Heart left ventricle (tissue), 16 donors: Measurements from ENCODE around the gene TFEB. TPM values are rescaled to one million over a fixed set of nuclear protein-coding genes. Genes with fewer than 3 reads are reported as not detected.

Experiments
- ATAC-seq, 4 donors: fragments of 200-7000 bp; cut with Tn5 transposase; one replicate each; pipeline ENCODE4 v1.9.1; 2020 to 2022; ENCODE audit warnings: moderate library complexity in 4 of 4, mild to moderate bottlenecking in 3 of 4, moderate number of reproducible peaks in 1 of 4
- DNase-seq, 5 donors: peaks; one replicate each; pipeline ENCODE4 v3.0.0-alpha.2; 2020
- H3K27ac ChIP-seq, 12 donors: fragments of 200-600 bp; sonication (generic) in 4 of 12; one replicate each; pipeline versions ENCODE4 v1.5.0 to v1.8.0; 2016 to 2022; ENCODE audit warnings: mild to moderate bottlenecking in 2 of 12
- H3K27me3 ChIP-seq, 9 donors: fragments of 200-600 bp; sonication (generic) in 2 of 9; one replicate each; pipeline versions ENCODE4 v1.5.1 to v1.8.0; 2016 to 2022; ENCODE audit warnings: mild to moderate bottlenecking in 3 of 9
- H3K36me3 ChIP-seq, 9 donors: fragments of 200-600 bp; sonication (generic) in 2 of 9; one replicate each; pipeline versions ENCODE4 v1.5.0 to v1.8.0; 2018 to 2022; ENCODE audit warnings: mild to moderate bottlenecking in 2 of 9
- H3K4me1 ChIP-seq, 12 donors: fragments of 200-600 bp; sonication (generic) in 4 of 12; one replicate each; pipeline versions ENCODE4 v1.5.0 to v1.8.0; 2016 to 2022; ENCODE audit warnings: mild to moderate bottlenecking in 3 of 12
- H3K4me3 ChIP-seq, 12 donors: fragments of 200-600 bp; sonication (generic) in 4 of 12; one replicate each; pipeline versions ENCODE4 v1.5.0 to v1.8.0; 2017 to 2022; ENCODE audit warnings: mild to moderate bottlenecking in 9 of 12, moderate library complexity in 4 of 12
- H3K9me3 ChIP-seq, 12 donors: fragments of 200-600 bp; sonication (generic) in 4 of 12; one replicate each; pipeline versions ENCODE4 v1.5.0 to v1.8.0; 2016 to 2022; ENCODE audit warnings: mild to moderate bottlenecking in 1 of 12
- POLR2A ChIP-seq, 2 donors: fragments of 450-650 bp; IDR thresholded peaks; one replicate each; pipeline ENCODE4 v1.6.1; 2017; ENCODE audit warnings: antibody characterized with exemption in 2 of 2, mild to moderate bottlenecking in 2 of 2, moderate library complexity in 2 of 2
- WGBS, 4 donors: extraction: QIAGEN DNeasy Blood & Tissue Kit in 2 of 4; methylation state at CpG; one replicate each; pipeline versions ENCODE4 v1.1.5 to v1.1.7; 2013 to 2018; 5-methylcytosine and 5-hydroxymethylcytosine counted together
- intact Hi-C, 10 donors: fragments of 100-400 bp; cut with DNase I; formaldehyde crosslinking; loops; one replicate each; pipeline versions ENCODE4 v1.11.1 to v1.14.2; 2022
- polyA plus RNA-seq, 2 donors: library from polyadenylated mRNA; stranded (reverse); fragments of 200-250 nt; gene quantifications; one replicate each; pipeline ENCODE4 v1.2.3, GENCODE V29; 2013
- total RNA-seq, 9 donors: library from RNA; depleted of rRNA in 2 of 9; stranded (reverse); fragments of >200 nt in 2 of 9; fragmentation: NEBNext Ultra II Directional in 3 of 9; extraction: Animal tissue kit (Norgen Biotek cat#: 25700) in 3 of 9; gene quantifications; one replicate each; pipeline versions ENCODE4 v1.1.0 to v1.2.4, GENCODE V29; 2016 to 2023
- TF ChIP-seq, protein P1 (sequence below), 12 donors: fragments of 200-600 bp; sonication (generic) in 4 of 12; IDR thresholded peaks; one replicate each; pipeline versions ENCODE4 v1.5.0 to v1.8.0; 2018 to 2022; ENCODE audit warnings: antibody characterized with exemption in 12 of 12, mild to moderate bottlenecking in 5 of 12
- donor health status: ischemic (EF 13 %, LVEDD 7.1; RV severe dilation, severe dysfunction).
- donor health status: healthy with polysubstance abuse.
- donor health status: DM: no; HTN: yes; CAD: no.
- donor health status: DM: no; HTN: no; CAD: no.
- donor health status: ischemic (EF 25% LVEDD 6.9; RV normal size, moderate dysfunction).
- donor health status: ischemic (EF 25% LVEDD 5.7; RV mildly dilated, moderate dysfunction).
- donor health status: healthy.
- donor health status: DM: yes; HTN: yes; CAD: no.
- donor health status: ischemic (EF 35%, LVEDD 5.7; RV mildly dilated, moderate dysfunction).
- donor health status: nonischemic (EF 11% LVEDD 7.7; RV severe dilation, severe dysfunction).
- donor health status: DM: yes; HTN: yes; CAD: no.
- donor health status: PGD.
- donor health status: ischemic (EF 29% LVEDD 5.4; RV normal size, mild dysfunction).
- donor health status: nonischemic (EF 23%, LVEDD 6.1; RV moderate dilation, normal function).

The TFEB gene
- total and polyA plus RNA-seq, 11 donors = 26.2 to 47.2 (median 40.4) TPM

DNA sequence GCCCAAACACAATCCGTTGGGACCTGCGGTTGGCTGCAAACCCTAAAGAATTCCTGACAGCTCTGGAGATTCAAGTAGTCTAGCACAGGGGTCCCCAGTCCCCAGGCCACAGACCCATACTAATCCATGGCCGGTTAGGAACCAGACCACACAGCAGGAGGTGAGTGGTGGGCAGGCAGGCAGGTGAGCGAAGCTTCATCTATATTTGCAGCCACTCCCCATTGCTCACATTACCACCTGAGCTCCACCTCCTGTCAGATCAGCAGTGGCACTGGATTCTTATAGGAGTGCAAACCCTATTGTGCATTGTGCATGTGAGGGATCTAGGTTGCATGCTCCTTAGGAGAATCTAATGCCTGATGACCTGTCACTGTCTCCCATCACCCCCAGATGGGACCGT is 16.6 kb downstream of the TFEB start:
- intact Hi-C loops = no loop called here
- DNase-seq = peak in 2 of 5 donors; percentile 8 to 26

DNA sequence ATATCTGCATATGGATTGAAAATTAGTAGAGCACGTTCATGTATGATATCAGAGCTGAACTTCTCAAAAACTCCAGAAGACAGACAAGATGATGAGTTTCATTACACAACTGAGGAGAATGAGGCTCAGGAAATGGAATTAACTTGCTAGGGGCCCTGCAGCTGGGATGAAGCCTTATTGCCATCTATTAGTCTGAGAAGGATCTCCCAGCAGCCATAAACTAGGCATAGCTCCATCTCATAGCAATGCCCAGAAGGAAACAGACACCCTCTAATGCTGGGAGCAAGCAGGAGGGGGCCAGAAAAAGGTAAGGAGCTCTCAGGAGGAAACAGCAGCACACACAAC is 18.0 kb downstream of the TFEB start:
- ATAC-seq = no peak
- WGBS, 4 donors = 64 to 76% (median 69%) methylated on average over 1 of the region's 1 CpG
- Histone ChIP-seq H3K9me3 (no peaks in the 10 kb centered on the region), H3K4me3 (no peak overlapping the region), H3K27ac (peak overlapping the region; percentile 38 to 94 (median 77)), H3K36me3 (peaks cover 0 to 5% (median 0%) of the 10 kb centered on the region in 9 donors), H3K27me3 (no peaks in the 10 kb centered on the region), H3K4me1 (peaks cover 3 to 100% (median 76%) of the 10 kb centered on the region in 12 donors)
- DNase-seq = peak in 2 of 5 donors; percentile 3 to 5
- TF ChIP-seq, protein P1, sequence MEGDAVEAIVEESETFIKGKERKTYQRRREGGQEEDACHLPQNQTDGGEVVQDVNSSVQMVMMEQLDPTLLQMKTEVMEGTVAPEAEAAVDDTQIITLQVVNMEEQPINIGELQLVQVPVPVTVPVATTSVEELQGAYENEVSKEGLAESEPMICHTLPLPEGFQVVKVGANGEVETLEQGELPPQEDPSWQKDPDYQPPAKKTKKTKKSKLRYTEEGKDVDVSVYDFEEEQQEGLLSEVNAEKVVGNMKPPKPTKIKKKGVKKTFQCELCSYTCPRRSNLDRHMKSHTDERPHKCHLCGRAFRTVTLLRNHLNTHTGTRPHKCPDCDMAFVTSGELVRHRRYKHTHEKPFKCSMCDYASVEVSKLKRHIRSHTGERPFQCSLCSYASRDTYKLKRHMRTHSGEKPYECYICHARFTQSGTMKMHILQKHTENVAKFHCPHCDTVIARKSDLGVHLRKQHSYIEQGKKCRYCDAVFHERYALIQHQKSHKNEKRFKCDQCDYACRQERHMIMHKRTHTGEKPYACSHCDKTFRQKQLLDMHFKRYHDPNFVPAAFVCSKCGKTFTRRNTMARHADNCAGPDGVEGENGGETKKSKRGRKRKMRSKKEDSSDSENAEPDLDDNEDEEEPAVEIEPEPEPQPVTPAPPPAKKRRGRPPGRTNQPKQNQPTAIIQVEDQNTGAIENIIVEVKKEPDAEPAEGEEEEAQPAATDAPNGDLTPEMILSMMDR (IDR thresholded peaks at IDR 0.05) = no peak
- no peak for TF ChIP-seq POLR2A (IDR thresholded peaks at IDR 0.05)
- intact Hi-C loops = no loop called here

More for the DNA sequence above, 16.6 kb downstream of the TFEB start:
- Histone ChIP-seq H3K9me3 (no peaks in the 10 kb centered on the region), H3K4me1 (peaks cover 8 to 100% (median 73%) of the 10 kb centered on the region in 12 donors), H3K36me3 (peaks cover 0 to 5% (median 0%) of the 10 kb centered on the region in 9 donors), H3K27me3 (no peaks in the 10 kb centered on the region), H3K27ac (peak overlapping the region in 6 of 12 donors; percentile 2 to 94 (median 33)), H3K4me3 (no peak overlapping the region)
- 59 to 69% (median 59%) methylated on average over 5 of the region's 5 CpGs for WGBS, 4 donors
- TF ChIP-seq, protein P1 (IDR thresholded peaks at IDR 0.05) = no peak
- TF ChIP-seq POLR2A (IDR thresholded peaks at IDR 0.05) = no peak
- ATAC-seq = no peak

DNA sequence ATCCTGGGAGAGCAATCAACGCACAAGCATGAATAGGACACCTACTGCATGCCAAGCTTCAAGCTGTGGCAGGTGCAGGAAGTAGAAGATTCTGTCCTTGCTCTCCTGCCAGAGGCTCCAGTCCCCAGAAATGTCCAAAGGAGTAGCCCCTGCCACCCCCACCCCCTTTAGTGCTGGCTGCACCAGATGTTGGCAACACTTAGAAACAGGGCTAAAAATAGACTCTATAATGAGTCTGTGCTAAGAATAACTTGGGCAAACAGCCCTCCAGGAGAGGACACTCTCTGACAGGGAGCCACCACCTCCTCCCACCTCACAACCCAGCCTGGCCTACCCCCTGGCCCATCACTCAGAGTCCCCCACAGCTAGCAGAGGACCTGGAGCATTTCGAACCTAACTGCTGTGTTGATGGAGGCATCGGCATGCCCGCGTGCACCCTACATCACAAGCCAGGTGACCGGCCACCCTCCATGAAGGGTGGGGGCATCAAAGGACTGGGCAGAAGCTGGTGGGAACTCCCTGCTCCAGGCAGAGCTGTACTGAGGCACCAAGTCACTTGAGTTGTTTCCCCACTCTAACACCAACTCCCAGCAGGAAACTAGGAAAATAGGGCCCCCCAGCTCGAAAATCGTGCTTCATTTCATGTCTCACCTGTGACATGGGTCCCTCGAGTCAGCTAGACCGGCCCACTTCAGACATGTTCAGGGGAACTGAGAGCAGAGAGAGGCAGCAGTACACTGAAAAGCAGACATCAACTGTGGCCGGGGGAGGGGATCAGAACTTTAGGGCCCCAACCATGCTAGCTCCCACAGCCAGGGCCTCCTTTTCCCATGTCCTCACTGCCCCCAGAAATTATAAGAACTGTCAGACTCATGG is 18.7 kb downstream of the TFEB start:
- peak overlapping the region; percentile 38 to 94 (median 77) for H3K27ac ChIP-seq
- H3K4me3 ChIP-seq = no peak overlapping the region
- H3K27me3 ChIP-seq = no peaks in the 10 kb centered on the region
- DNase-seq (peak in 4 of 5 donors; percentile 48 to 64 (median 61)), ATAC-seq (peak; percentile 60 to 71 (median 68))
- intact Hi-C loops = no loop called here
- H3K36me3 ChIP-seq = peaks cover 0 to 5% (median 0%) of the 10 kb centered on the region in 9 donors
- H3K4me1 ChIP-seq = peaks cover 3 to 100% (median 79%) of the 10 kb centered on the region in 12 donors
- 41 to 63% (median 61%) methylated on average over 11 of the region's 11 CpGs for WGBS, 4 donors
- TF ChIP-seq, protein P1 (IDR thresholded peaks at IDR 0.05) = no peak
- no peak for TF ChIP-seq POLR2A (IDR thresholded peaks at IDR 0.05)
- H3K9me3 ChIP-seq = no peaks in the 10 kb centered on the region

DNA sequence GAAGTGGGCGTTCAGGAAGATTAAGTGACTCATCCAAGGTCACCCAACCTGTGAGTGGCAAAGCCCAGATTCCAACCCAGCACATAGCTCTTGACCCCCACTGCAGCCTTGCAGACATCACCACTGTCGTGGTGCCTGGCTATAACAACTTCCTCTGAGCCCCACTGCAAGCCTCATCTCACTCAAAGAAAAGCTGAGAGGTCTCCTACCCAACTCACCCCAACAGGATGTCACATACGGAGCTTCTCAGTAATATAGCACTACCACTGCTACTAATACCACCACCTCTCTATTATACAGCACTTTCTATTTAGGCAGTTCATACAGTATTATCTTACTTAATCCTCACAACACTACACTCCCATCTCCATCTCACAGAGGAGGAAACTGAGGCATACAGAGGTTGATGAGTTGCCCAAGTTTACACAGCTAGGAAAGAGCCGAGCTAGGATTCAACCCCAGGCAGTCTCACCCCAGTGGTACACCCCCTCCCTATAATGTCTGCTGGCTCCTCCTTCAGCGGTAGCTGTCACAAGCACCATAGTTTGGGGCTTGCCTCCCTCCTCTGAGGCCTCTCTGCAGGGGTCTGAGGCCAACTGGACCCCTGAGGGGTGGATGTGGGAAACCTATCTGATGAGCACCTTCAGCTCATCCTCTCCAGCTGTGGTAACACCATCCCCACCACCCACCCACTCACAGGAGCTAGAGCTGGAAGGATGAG is 19.5 kb downstream of the TFEB start:
- Histone ChIP-seq H3K27ac (peak overlapping the region; percentile 21 to 94 (median 77)), H3K4me3 (no peak overlapping the region), H3K4me1 (peaks cover 6 to 100% (median 80%) of the 10 kb centered on the region in 12 donors), H3K27me3 (no peaks in the 10 kb centered on the region), H3K9me3 (no peaks in the 10 kb centered on the region), H3K36me3 (peaks cover 0 to 5% (median 0%) of the 10 kb centered on the region in 9 donors)
- WGBS, 4 donors = 55 to 67% (median 63%) methylated on average over 5 of the region's 5 CpGs
- no peak for TF ChIP-seq POLR2A (IDR thresholded peaks at IDR 0.05)
- ATAC-seq (no peak), DNase-seq (peak in 1 of 5 donors; percentile 15)
- intact Hi-C loops = no loop called here
